DOHH2 (cell line): ENCODE measurements around the gene SPRY1.

Experiments
- H3F3A ChIP-seq: fragments of 200-600 bp; sonication (generic), shearing (Covaris generic); 2 replicates; pipeline ENCODE4 v1.6.0; 2016; ENCODE audit warnings: antibody characterized with exemption, mild to moderate bottlenecking; ENCODE audit not compliant: control insufficient read depth, insufficient read depth
- H3K27ac ChIP-seq: fragments of 200-600 bp; sonication (generic); 2 replicates; pipeline ENCODE4 v1.5.1; 2014; ENCODE audit warnings: low read depth, mild to moderate bottlenecking, low read length, moderate library complexity
- H3K27me3 ChIP-seq: fragments of 200-600 bp; sonication (generic); 2 replicates; pipeline ENCODE4 v1.6.1; 2014; ENCODE audit warnings: mild to moderate bottlenecking, low read length, mixed read lengths; ENCODE audit not compliant: control insufficient read depth
- H3K36me3 ChIP-seq: fragments of 200-600 bp; sonication (generic); 2 replicates; pipeline ENCODE4 v1.6.1; 2014; ENCODE audit warnings: mild to moderate bottlenecking, low read length, moderate library complexity, mixed read lengths; ENCODE audit not compliant: control insufficient read depth
- H3K4me1 ChIP-seq: fragments of 200-600 bp; sonication (generic); 2 replicates; pipeline ENCODE4 v1.6.1; 2014; ENCODE audit warnings: mild to moderate bottlenecking, low read length, mixed read lengths; ENCODE audit not compliant: control insufficient read depth
- H3K4me2 ChIP-seq: fragments of 200-600 bp; sonication (generic); 2 replicates; pipeline ENCODE4 v1.6.0; 2014; ENCODE audit warnings: mild to moderate bottlenecking, low read length, moderate library complexity
- H3K4me3 ChIP-seq: fragments of 200-600 bp; sonication (generic); 2 replicates; pipeline ENCODE4 v1.5.1; 2014; ENCODE audit warnings: mild to moderate bottlenecking, low read length, mixed read lengths
- H3K79me2 ChIP-seq: fragments of 200-600 bp; sonication (generic); 2 replicates; pipeline ENCODE4 v1.6.1; 2014; ENCODE audit warnings: mild to moderate bottlenecking, low read length, mixed read lengths; ENCODE audit not compliant: control insufficient read depth
- H3K9me2 ChIP-seq: fragments of 200-600 bp; sonication (generic); replicated peaks from 2 replicates; pipeline ENCODE4 v1.6.1; 2014; ENCODE audit warnings: mild to moderate bottlenecking, low read length, mixed read lengths; ENCODE audit not compliant: control insufficient read depth
- H3K9me3 ChIP-seq: fragments of 200-600 bp; sonication (generic); 2 replicates; pipeline ENCODE4 v1.6.1; 2014; ENCODE audit warnings: antibody characterized with exemption, low read length, mixed read lengths; ENCODE audit not compliant: control insufficient read depth, insufficient read depth
- H4K20me1 ChIP-seq: fragments of 200-600 bp; sonication (generic); 2 replicates; pipeline ENCODE4 v1.6.0; 2014; ENCODE audit warnings: low read depth, mild to moderate bottlenecking, antibody characterized with exemption, low read length, moderate library complexity; ENCODE audit not compliant: control insufficient read depth, insufficient read depth
- EZH2phosphoT487 ChIP-seq: fragments of 200-600 bp; sonication (generic); IDR thresholded peaks from 2 replicates; pipeline ENCODE4 v1.6.1; 2017; ENCODE audit warnings: borderline replicate concordance, mild to moderate bottlenecking, antibody characterized with exemption, low read length, moderate library complexity, mixed read lengths
- TF ChIP-seq, protein P1 (sequence below): fragments of 200-600 bp; sonication (generic); IDR thresholded peaks from one replicate; pipeline ENCODE4 v1.5.1; 2014; ENCODE audit warnings: antibody characterized with exemption, mild to moderate bottlenecking, low read depth, low read length; ENCODE audit not compliant: poor library complexity, severe bottlenecking

SPRY1 gene

DNA sequence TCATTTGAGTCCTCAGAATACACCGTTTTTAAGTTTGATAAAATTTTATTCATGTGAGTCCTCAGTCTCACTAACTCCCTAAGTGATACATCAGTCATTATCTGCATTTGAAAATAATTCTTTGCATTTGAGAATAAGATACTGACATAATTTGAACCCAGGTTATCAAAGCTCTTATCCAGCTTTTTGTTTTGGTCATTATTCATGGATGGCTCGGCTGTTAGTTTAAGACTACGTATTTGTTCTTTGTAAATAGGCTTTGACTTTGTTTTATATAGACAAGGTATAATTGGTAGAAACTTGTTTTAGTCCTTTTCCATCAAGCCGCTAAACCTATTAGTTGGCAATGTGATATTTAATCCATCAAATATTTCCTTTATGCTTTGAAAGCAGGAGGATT lies 7.9 kb downstream of the SPRY1 start:
- Histone ChIP-seq H3K4me2 (no peak overlapping the region), H3K4me3 (no peak overlapping the region), H3K36me3 (no peaks in the 10 kb centered on the region), H3K9me3 (no peaks in the 10 kb centered on the region), H3F3A (no peaks in the 10 kb centered on the region), H3K9me2 (no peaks in the 10 kb centered on the region), H3K27ac (no peak overlapping the region), H3K79me2 (no peaks in the 10 kb centered on the region), H3K4me1 (peaks cover 8% of the 10 kb centered on the region), H4K20me1 (no peaks in the 10 kb centered on the region), H3K27me3 (peaks cover 14% of the 10 kb centered on the region)
- no peak for TF ChIP-seq EZH2phosphoT487
- TF ChIP-seq, protein P1, sequence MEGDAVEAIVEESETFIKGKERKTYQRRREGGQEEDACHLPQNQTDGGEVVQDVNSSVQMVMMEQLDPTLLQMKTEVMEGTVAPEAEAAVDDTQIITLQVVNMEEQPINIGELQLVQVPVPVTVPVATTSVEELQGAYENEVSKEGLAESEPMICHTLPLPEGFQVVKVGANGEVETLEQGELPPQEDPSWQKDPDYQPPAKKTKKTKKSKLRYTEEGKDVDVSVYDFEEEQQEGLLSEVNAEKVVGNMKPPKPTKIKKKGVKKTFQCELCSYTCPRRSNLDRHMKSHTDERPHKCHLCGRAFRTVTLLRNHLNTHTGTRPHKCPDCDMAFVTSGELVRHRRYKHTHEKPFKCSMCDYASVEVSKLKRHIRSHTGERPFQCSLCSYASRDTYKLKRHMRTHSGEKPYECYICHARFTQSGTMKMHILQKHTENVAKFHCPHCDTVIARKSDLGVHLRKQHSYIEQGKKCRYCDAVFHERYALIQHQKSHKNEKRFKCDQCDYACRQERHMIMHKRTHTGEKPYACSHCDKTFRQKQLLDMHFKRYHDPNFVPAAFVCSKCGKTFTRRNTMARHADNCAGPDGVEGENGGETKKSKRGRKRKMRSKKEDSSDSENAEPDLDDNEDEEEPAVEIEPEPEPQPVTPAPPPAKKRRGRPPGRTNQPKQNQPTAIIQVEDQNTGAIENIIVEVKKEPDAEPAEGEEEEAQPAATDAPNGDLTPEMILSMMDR = no peak

DNA sequence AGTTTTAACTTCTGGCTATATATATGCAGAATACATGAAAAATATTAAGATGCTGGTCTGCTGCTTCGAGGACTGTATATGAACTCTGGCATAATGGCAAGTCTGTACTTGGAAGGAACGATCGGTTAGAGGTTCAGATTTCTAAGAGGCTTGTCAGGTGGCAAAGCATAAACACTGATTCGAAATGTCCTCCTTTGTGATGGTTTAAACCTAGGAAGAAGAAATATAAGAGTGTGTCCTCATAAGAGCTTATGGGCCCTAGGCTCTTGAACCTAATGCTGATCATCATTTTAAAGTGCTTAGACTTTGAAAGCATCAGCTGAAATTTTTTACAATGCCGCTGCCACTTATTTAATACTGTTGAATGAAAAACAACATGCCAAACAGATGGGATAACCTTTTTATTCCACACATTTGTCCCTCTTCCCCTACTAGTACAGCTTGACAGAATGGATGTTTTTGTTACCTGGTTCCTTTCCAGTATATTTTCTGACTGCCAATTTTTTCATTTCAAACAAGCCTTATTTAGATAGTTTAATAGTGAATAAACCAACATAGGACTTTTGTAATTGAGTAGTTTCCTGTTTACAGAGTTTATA lies 8.8 kb downstream of the SPRY1 start:
- no peak overlapping the region for H3K27ac ChIP-seq
- H3K4me3 ChIP-seq = no peak overlapping the region
- TF ChIP-seq, protein P1 = no peak
- no peak for TF ChIP-seq EZH2phosphoT487
- H3K4me1 ChIP-seq = no peaks in the 10 kb centered on the region
- H3K79me2 ChIP-seq = no peaks in the 10 kb centered on the region
- H3F3A ChIP-seq = no peaks in the 10 kb centered on the region
- H3K9me2 ChIP-seq = no peaks in the 10 kb centered on the region
- peaks cover 5% of the 10 kb centered on the region for H3K27me3 ChIP-seq
- H3K9me3 ChIP-seq = no peaks in the 10 kb centered on the region
- H3K36me3 ChIP-seq = no peaks in the 10 kb centered on the region
- H4K20me1 ChIP-seq = no peaks in the 10 kb centered on the region
- H3K4me2 ChIP-seq = no peak overlapping the region

DNA sequence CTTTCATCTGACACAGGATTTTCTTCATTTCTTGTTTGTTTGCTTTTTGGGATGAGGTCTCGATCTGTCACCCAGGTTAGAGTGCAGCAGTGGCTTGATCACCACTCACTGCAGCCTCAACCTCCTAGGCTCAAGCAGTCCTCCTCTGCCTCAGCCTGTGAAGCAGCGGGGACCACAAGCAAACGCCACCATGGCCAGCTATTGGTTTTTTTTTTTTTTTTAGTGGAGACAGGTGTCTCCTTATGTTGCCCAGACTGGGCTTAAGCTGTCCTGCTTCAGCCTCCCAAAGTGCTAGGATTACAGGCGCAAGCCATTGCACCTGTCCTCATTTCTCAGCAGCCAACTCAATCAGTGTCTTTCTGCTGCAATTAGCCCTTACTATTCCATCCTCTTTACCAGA lies 10.3 kb downstream of the SPRY1 start:
- Histone ChIP-seq H3K4me1 (no peaks in the 10 kb centered on the region), H3K36me3 (no peaks in the 10 kb centered on the region), H3K4me2 (no peak overlapping the region), H3K27me3 (peaks cover 3% of the 10 kb centered on the region; the same call in 1 of the 2 replicates), H4K20me1 (no peaks in the 10 kb centered on the region), H3K4me3 (no peak overlapping the region), H3K27ac (no peak overlapping the region), H3K9me2 (no peaks in the 10 kb centered on the region), H3K79me2 (no peaks in the 10 kb centered on the region), H3K9me3 (no peaks in the 10 kb centered on the region), H3F3A (no peaks in the 10 kb centered on the region)
- no peak for TF ChIP-seq EZH2phosphoT487
- TF ChIP-seq, protein P1 = no peak
